Measurements from ENCODE around the gene XRCC3. TPM values are rescaled to one million over a fixed set of nuclear protein-coding genes. Genes with fewer than 3 reads are reported as not detected.
A peak's percentile ranks its signal among the peaks of the same experiment; 100 is the strongest.
"Not testable (repeated sequence)": the region's sequence is repeated elsewhere in the genome, so short reads cannot be mapped to it uniquely, and the experiment has no call there.

Gene XRCC3
- polyA plus RNA-seq, 6 donors from 2014 or later, result 2.9 to 7.5 (median 5.7) TPM

GRCh38 chr14:103668117-103668516 is 47.1 kb downstream of the XRCC3 start:
- H3K27me3 Mint-ChIP-seq, result no peaks in the 10 kb centered on the region
- H3K9me3 Mint-ChIP-seq, result no peaks in the 10 kb centered on the region
- no peak overlapping the region for H3K27ac Mint-ChIP-seq
- H3K4me3 Mint-ChIP-seq, result peak overlapping the region in 1 of 8 donors; percentile 44
- H3K36me3 Mint-ChIP-seq, result peaks cover 23 to 26% of the 10 kb centered on the region in 2 donors
- ATAC-seq (ENCODE audit: low read depth in 2 of 2), result no peak
- no peaks in the 10 kb centered on the region for H3K4me1 Mint-ChIP-seq
- DNase-seq, result no peak

- DNase-seq, result no peak
- no peaks in the 10 kb centered on the region for H3K27me3 Mint-ChIP-seq
- H3K4me1 Mint-ChIP-seq, result no peaks in the 10 kb centered on the region
- no peak overlapping the region for H3K27ac Mint-ChIP-seq
- peaks cover 19 to 23% of the 10 kb centered on the region in 2 donors for H3K36me3 Mint-ChIP-seq
- no peak overlapping the region for H3K4me3 Mint-ChIP-seq
- no peaks in the 10 kb centered on the region for H3K9me3 Mint-ChIP-seq
- no peak for ATAC-seq (ENCODE audit: low read depth in 2 of 2)
These were observed 47.6 kb downstream of the XRCC3 start for GRCh38 chr14:103667671-103668070.

GRCh38 chr14:103663506-103663905 is 51.7 kb downstream of the XRCC3 start:
- Mint-ChIP-seq H3K27me3 (no peaks in the 10 kb centered on the region), H3K9me3 (no peaks in the 10 kb centered on the region), H3K36me3 (peaks cover 8 to 15% of the 10 kb centered on the region in 2 donors), H3K27ac (peak overlapping the region in 2 of 6 donors; percentile 8 to 41), H3K4me3 (peak overlapping the region in 1 of 8 donors; percentile 66), H3K4me1 (peaks cover 0 to 3% (median 0%) of the 10 kb centered on the region in 3 donors)
- DNase-seq (no peak), ATAC-seq (ENCODE audit: low read depth in 2 of 2) (no peak)

- Mint-ChIP-seq H3K4me3 (no peak overlapping the region), H3K9me3 (no peaks in the 10 kb centered on the region), H3K27ac (no peak overlapping the region), H3K4me1 (peaks cover 0 to 3% (median 0%) of the 10 kb centered on the region in 3 donors), H3K27me3 (no peaks in the 10 kb centered on the region), H3K36me3 (peaks cover 8 to 15% of the 10 kb centered on the region in 2 donors)
- no peak for ATAC-seq (ENCODE audit: low read depth in 2 of 2)
- no peak for DNase-seq
These were observed 52.7 kb downstream of the XRCC3 start for GRCh38 chr14:103662591-103662990.

GRCh38 chr14:103662029-103662428 is 53.2 kb downstream of the XRCC3 start:
- Mint-ChIP-seq H3K36me3 (peaks cover 8 to 15% of the 10 kb centered on the region in 2 donors), H3K9me3 (no peaks in the 10 kb centered on the region), H3K4me3 (no peak overlapping the region), H3K27me3 (no peaks in the 10 kb centered on the region), H3K27ac (peak overlapping the region in 2 of 6 donors; percentile 9 to 47), H3K4me1 (peaks cover 0 to 3% (median 0%) of the 10 kb centered on the region in 3 donors)
- ATAC-seq (ENCODE audit: low read depth in 2 of 2) (no peak), DNase-seq (no peak)

- Mint-ChIP-seq H3K4me1 (peaks cover 4 to 5% (median 5%) of the 10 kb centered on the region in 3 donors), H3K36me3 (peaks cover 10 to 17% of the 10 kb centered on the region in 2 donors), H3K27ac (peak overlapping the region in 1 of 6 donors; percentile 72), H3K9me3 (no peaks in the 10 kb centered on the region), H3K27me3 (no peaks in the 10 kb centered on the region), H3K4me3 (no peak overlapping the region)
- DNase-seq, result no peak
- ATAC-seq (ENCODE audit: low read depth in 2 of 2), result no peak
These were observed 55.6 kb downstream of the XRCC3 start for GRCh38 chr14:103659631-103660030.

- ATAC-seq (ENCODE audit: low read depth in 2 of 2), result no peak
- Mint-ChIP-seq H3K27me3 (no peaks in the 10 kb centered on the region), H3K27ac (peak overlapping the region in 1 of 6 donors; percentile 71), H3K4me1 (peaks cover 9 to 11% (median 11%) of the 10 kb centered on the region in 3 donors), H3K36me3 (peaks cover 20% of the 10 kb centered on the region in 2 donors), H3K4me3 (no peak overlapping the region), H3K9me3 (no peaks in the 10 kb centered on the region)
- no peak for DNase-seq
These were observed 57.8 kb downstream of the XRCC3 start for GRCh38 chr14:103657471-103657870.

GRCh38 chr14:103656756-103657133 is 58.5 kb downstream of the XRCC3 start:
- H3K4me3 Mint-ChIP-seq, result no peak overlapping the region
- DNase-seq (no peak), ATAC-seq (ENCODE audit: low read depth in 2 of 2) (no peak)
- no peaks in the 10 kb centered on the region for H3K9me3 Mint-ChIP-seq
- no peaks in the 10 kb centered on the region for H3K27me3 Mint-ChIP-seq
- H3K27ac Mint-ChIP-seq, result peak overlapping the region in 2 of 6 donors; percentile 50 to 71
- H3K4me1 Mint-ChIP-seq, result peaks cover 11 to 15% (median 14%) of the 10 kb centered on the region in 3 donors
- peaks cover 16 to 20% of the 10 kb centered on the region in 2 donors for H3K36me3 Mint-ChIP-seq

- H3K27ac Mint-ChIP-seq, result peak overlapping the region in 2 of 6 donors; percentile 62 to 64
- ATAC-seq (ENCODE audit: low read depth in 2 of 2) (no peak), DNase-seq (no peak)
- peaks cover 10 to 21% (median 16%) of the 10 kb centered on the region in 3 donors for H3K4me1 Mint-ChIP-seq
- no peak overlapping the region for H3K4me3 Mint-ChIP-seq
- no peaks in the 10 kb centered on the region for H3K9me3 Mint-ChIP-seq
- H3K27me3 Mint-ChIP-seq, result no peaks in the 10 kb centered on the region
- peaks cover 15 to 20% of the 10 kb centered on the region in 2 donors for H3K36me3 Mint-ChIP-seq
These were observed 59.1 kb downstream of the XRCC3 start for GRCh38 chr14:103656031-103656755.

GRCh38 chr14:103654619-103655018 is 60.6 kb downstream of the XRCC3 start:
- peaks cover 10 to 17% of the 10 kb centered on the region in 2 donors for H3K36me3 Mint-ChIP-seq
- no peak overlapping the region for H3K4me3 Mint-ChIP-seq
- H3K4me1 Mint-ChIP-seq, result peaks cover 10 to 26% (median 23%) of the 10 kb centered on the region in 3 donors
- no peaks in the 10 kb centered on the region for H3K9me3 Mint-ChIP-seq
- ATAC-seq (ENCODE audit: low read depth in 2 of 2) (no peak), DNase-seq (no peak)
- no peaks in the 10 kb centered on the region for H3K27me3 Mint-ChIP-seq
- peak overlapping the region in 1 of 6 donors; percentile 29 for H3K27ac Mint-ChIP-seq

GRCh38 chr14:103653805-103654204 is 61.4 kb downstream of the XRCC3 start:
- Mint-ChIP-seq H3K36me3 (peaks cover 5 to 12% of the 10 kb centered on the region in 2 donors), H3K4me1 (peaks cover 10 to 29% (median 23%) of the 10 kb centered on the region in 3 donors), H3K27ac (peak overlapping the region in 2 of 6 donors; percentile 15 to 17), H3K27me3 (no peaks in the 10 kb centered on the region), H3K9me3 (no peaks in the 10 kb centered on the region), H3K4me3 (no peak overlapping the region)
- ATAC-seq (ENCODE audit: low read depth in 2 of 2), result no peak
- no peak for DNase-seq

- not testable (repeated sequence) for H3K4me3 Mint-ChIP-seq; H3K9me3 Mint-ChIP-seq; H3K27me3 Mint-ChIP-seq; ATAC-seq (ENCODE audit: low read depth in 2 of 2); DNase-seq
- peaks cover 5 to 12% of the 10 kb centered on the region in 2 donors for H3K36me3 Mint-ChIP-seq
- peak overlapping the region in 1 of 6 donors; percentile 20 for H3K27ac Mint-ChIP-seq
- H3K4me1 Mint-ChIP-seq, result peaks cover 10 to 34% (median 23%) of the 10 kb centered on the region in 3 donors
These were observed 61.9 kb downstream of the XRCC3 start for GRCh38 chr14:103653336-103653735.

- H3K36me3 Mint-ChIP-seq, result peaks cover 5 to 12% of the 10 kb centered on the region in 2 donors
- H3K4me3 Mint-ChIP-seq, result no peak overlapping the region
- H3K4me1 Mint-ChIP-seq, result peaks cover 10 to 36% (median 23%) of the 10 kb centered on the region in 3 donors
- ATAC-seq (ENCODE audit: low read depth in 2 of 2) (no peak), DNase-seq (no peak)
- H3K27me3 Mint-ChIP-seq, result no peaks in the 10 kb centered on the region
- H3K27ac Mint-ChIP-seq, result no peak overlapping the region
- H3K9me3 Mint-ChIP-seq, result no peaks in the 10 kb centered on the region
These were observed 62.4 kb downstream of the XRCC3 start for GRCh38 chr14:103652806-103653205.

- H3K4me3 Mint-ChIP-seq, result no peak overlapping the region
- ATAC-seq (ENCODE audit: low read depth in 2 of 2) (no peak), DNase-seq (no peak)
- H3K27ac Mint-ChIP-seq, result peak overlapping the region in 1 of 6 donors; percentile 51
- H3K4me1 Mint-ChIP-seq, result peaks cover 10 to 38% (median 25%) of the 10 kb centered on the region in 3 donors
- H3K27me3 Mint-ChIP-seq, result no peaks in the 10 kb centered on the region
- no peaks in the 10 kb centered on the region for H3K9me3 Mint-ChIP-seq
- peaks cover 5 to 12% of the 10 kb centered on the region in 2 donors for H3K36me3 Mint-ChIP-seq
These were observed 63.7 kb downstream of the XRCC3 start for GRCh38 chr14:103651585-103651984.
